ENCODE data around the gene KCNMA1.

KCNMA1 gene

GRCh38 chr10:77456414-77456813 is 181.2 kb downstream of the KCNMA1 start:
- no peak overlapping the region for H3K27ac Mint-ChIP-seq
- H3K27me3 Mint-ChIP-seq (ENCODE audit: low read depth) = peaks cover 3% of the 10 kb centered on the region
- no peaks in the 10 kb centered on the region for H3K36me3 Mint-ChIP-seq (ENCODE audit: low read depth)
- H3K9me3 Mint-ChIP-seq = no peaks in the 10 kb centered on the region
- no peak overlapping the region for H3K4me3 Mint-ChIP-seq
- no peaks in the 10 kb centered on the region for H3K4me1 Mint-ChIP-seq (ENCODE audit: low read depth)

GRCh38 chr10:77455561-77455960 is 182.0 kb downstream of the KCNMA1 start:
- H3K27ac Mint-ChIP-seq = no peak overlapping the region
- no peaks in the 10 kb centered on the region for H3K36me3 Mint-ChIP-seq (ENCODE audit: low read depth)
- H3K9me3 Mint-ChIP-seq = no peaks in the 10 kb centered on the region
- H3K4me3 Mint-ChIP-seq = no peak overlapping the region
- no peaks in the 10 kb centered on the region for H3K4me1 Mint-ChIP-seq (ENCODE audit: low read depth)
- H3K27me3 Mint-ChIP-seq (ENCODE audit: low read depth) = peaks cover 3% of the 10 kb centered on the region

DNA sequence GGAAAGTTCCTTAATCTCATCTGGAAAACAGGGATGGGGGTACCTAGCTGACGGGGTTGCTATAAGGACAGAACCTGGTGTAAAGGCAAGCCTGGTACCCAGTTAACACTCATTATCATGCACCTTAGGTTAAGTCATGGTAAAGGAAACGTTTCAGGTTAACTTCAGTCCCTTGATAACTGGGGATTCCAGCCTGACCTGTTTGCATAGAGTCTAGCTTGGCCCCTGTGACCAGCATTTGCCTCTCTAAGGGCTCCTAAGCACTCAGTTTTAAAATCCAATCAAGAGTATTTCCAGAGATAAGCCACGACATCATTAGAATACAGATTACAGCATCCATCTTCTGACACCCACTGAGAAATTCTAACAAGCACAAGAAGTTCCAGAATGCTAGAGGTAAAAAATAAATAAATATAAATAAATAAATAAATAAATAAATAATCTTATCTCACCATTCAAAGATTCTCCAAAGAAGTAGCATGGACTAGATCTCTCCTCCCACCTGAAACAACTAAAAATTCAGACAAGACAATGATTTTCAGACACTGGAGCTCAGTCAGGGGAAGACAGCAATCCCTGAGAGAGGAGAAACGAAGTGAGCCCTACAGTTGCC is 184.6 kb downstream of the KCNMA1 start:
- Mint-ChIP-seq H3K9me3 (no peaks in the 10 kb centered on the region), H3K36me3 (ENCODE audit: low read depth) (no peaks in the 10 kb centered on the region), H3K4me1 (ENCODE audit: low read depth) (no peaks in the 10 kb centered on the region), H3K4me3 (no peak overlapping the region), H3K27ac (no peak overlapping the region), H3K27me3 (ENCODE audit: low read depth) (peaks cover 3% of the 10 kb centered on the region)

DNA sequence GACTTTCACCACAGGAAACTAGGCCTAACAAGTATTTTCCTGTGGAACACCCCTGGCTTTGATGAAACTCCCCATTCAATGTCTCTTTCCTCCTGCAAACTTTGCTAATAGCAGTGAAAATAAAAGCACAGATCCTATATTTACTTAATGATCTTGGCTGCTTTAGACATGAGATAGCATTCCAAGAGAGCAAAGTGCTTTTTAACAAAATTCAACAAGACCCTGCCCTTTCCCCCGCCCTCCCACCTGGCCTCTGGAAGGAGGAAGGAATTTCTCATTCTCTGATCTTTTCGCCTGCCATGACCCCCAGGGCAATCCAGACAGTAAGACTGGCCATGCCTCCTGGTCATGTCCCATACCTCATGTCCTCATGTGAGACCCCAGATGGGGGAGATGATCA is 185.7 kb downstream of the KCNMA1 start:
- Mint-ChIP-seq H3K27me3 (ENCODE audit: low read depth) (peaks cover 3% of the 10 kb centered on the region), H3K4me3 (no peak overlapping the region), H3K36me3 (ENCODE audit: low read depth) (no peaks in the 10 kb centered on the region), H3K4me1 (ENCODE audit: low read depth) (no peaks in the 10 kb centered on the region), H3K9me3 (no peaks in the 10 kb centered on the region), H3K27ac (no peak overlapping the region)

- no peaks in the 10 kb centered on the region for H3K4me1 Mint-ChIP-seq (ENCODE audit: low read depth)
- no peak overlapping the region for H3K27ac Mint-ChIP-seq
- no peaks in the 10 kb centered on the region for H3K36me3 Mint-ChIP-seq (ENCODE audit: low read depth)
- H3K4me3 Mint-ChIP-seq = no peak overlapping the region
- no peaks in the 10 kb centered on the region for H3K9me3 Mint-ChIP-seq
- no peaks in the 10 kb centered on the region for H3K27me3 Mint-ChIP-seq (ENCODE audit: low read depth)
These were observed 189.4 kb downstream of the KCNMA1 start for GRCh38 chr10:77448226-77448625.

- H3K36me3 Mint-ChIP-seq (ENCODE audit: low read depth) = no peaks in the 10 kb centered on the region
- no peaks in the 10 kb centered on the region for H3K4me1 Mint-ChIP-seq (ENCODE audit: low read depth)
- no peak overlapping the region for H3K4me3 Mint-ChIP-seq
- no peaks in the 10 kb centered on the region for H3K27me3 Mint-ChIP-seq (ENCODE audit: low read depth)
- no peak overlapping the region for H3K27ac Mint-ChIP-seq
- no peaks in the 10 kb centered on the region for H3K9me3 Mint-ChIP-seq
These were observed 190.9 kb downstream of the KCNMA1 start for GRCh38 chr10:77446700-77447099.

- H3K9me3 Mint-ChIP-seq = no peaks in the 10 kb centered on the region
- H3K36me3 Mint-ChIP-seq (ENCODE audit: low read depth) = no peaks in the 10 kb centered on the region
- no peaks in the 10 kb centered on the region for H3K4me1 Mint-ChIP-seq (ENCODE audit: low read depth)
- no peak overlapping the region for H3K4me3 Mint-ChIP-seq
- no peak overlapping the region for H3K27ac Mint-ChIP-seq
- H3K27me3 Mint-ChIP-seq (ENCODE audit: low read depth) = no peaks in the 10 kb centered on the region
These were observed 192.1 kb downstream of the KCNMA1 start for GRCh38 chr10:77445547-77445946.

GRCh38 chr10:77444041-77444440 is 193.6 kb downstream of the KCNMA1 start:
- H3K27ac Mint-ChIP-seq = no peak overlapping the region

GRCh38 chr10:77442699-77443189 is 194.9 kb downstream of the KCNMA1 start:
- Mint-ChIP-seq H3K36me3 (ENCODE audit: low read depth) (no peaks in the 10 kb centered on the region), H3K4me1 (ENCODE audit: low read depth) (no peaks in the 10 kb centered on the region), H3K27ac (no peak overlapping the region), H3K4me3 (no peak overlapping the region), H3K27me3 (ENCODE audit: low read depth) (no peaks in the 10 kb centered on the region), H3K9me3 (no peaks in the 10 kb centered on the region)

More at GRCh38 chr10:77444041-77444440, 193.6 kb downstream of the KCNMA1 start:
- Mint-ChIP-seq H3K9me3 (no peaks in the 10 kb centered on the region), H3K27me3 (ENCODE audit: low read depth) (no peaks in the 10 kb centered on the region), H3K4me1 (ENCODE audit: low read depth) (no peaks in the 10 kb centered on the region), H3K36me3 (ENCODE audit: low read depth) (no peaks in the 10 kb centered on the region), H3K4me3 (no peak overlapping the region)

- Mint-ChIP-seq H3K4me3 (no peak overlapping the region), H3K4me1 (ENCODE audit: low read depth) (no peaks in the 10 kb centered on the region), H3K9me3 (no peaks in the 10 kb centered on the region), H3K27me3 (ENCODE audit: low read depth) (no peaks in the 10 kb centered on the region), H3K27ac (no peak overlapping the region), H3K36me3 (ENCODE audit: low read depth) (no peaks in the 10 kb centered on the region)
These were observed 196.0 kb downstream of the KCNMA1 start for GRCh38 chr10:77441353-77442166.

DNA sequence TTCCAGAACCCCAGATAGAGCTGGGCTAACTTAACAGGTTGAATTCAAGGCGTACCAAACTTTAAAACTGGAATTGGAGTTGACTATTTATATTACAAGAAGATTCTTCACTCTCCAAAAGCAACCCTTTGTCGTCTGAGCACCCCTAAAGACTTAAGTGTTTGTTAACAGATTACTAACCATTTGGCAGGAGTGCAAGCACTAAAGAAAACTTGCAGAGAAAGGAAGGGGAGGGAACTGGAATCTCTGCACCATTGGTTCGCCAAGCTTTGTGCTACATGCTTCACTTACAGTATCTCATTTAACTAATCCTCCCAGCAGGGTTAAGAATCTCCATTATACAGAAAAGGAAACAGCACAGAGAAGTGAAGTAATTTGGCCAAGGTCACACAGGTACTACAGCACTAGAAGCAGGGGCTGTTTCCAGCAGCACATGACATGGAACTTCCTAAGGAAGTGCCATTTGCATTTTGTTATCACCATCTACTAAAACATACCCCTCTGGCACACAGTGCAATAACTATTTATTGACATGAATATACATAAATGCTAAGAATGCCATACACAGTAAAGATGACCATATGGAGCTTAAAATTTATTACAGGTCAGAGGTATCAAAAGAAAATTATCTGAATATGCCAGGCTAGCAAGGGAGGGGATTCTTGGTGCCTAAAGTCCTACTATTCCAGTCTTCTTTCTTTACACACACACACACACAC is 201.2 kb downstream of the KCNMA1 start:
- no peak overlapping the region for H3K4me3 Mint-ChIP-seq
- no peak overlapping the region for H3K27ac Mint-ChIP-seq
- H3K36me3 Mint-ChIP-seq (ENCODE audit: low read depth) = no peaks in the 10 kb centered on the region
- no peaks in the 10 kb centered on the region for H3K27me3 Mint-ChIP-seq (ENCODE audit: low read depth)
- H3K4me1 Mint-ChIP-seq (ENCODE audit: low read depth) = no peaks in the 10 kb centered on the region
- no peaks in the 10 kb centered on the region for H3K9me3 Mint-ChIP-seq

GRCh38 chr10:77433546-77433945 is 204.1 kb downstream of the KCNMA1 start:
- no peaks in the 10 kb centered on the region for H3K36me3 Mint-ChIP-seq (ENCODE audit: low read depth)
- no peak overlapping the region for H3K4me3 Mint-ChIP-seq
- no peak overlapping the region for H3K27ac Mint-ChIP-seq
- H3K9me3 Mint-ChIP-seq = no peaks in the 10 kb centered on the region
- H3K27me3 Mint-ChIP-seq (ENCODE audit: low read depth) = no peaks in the 10 kb centered on the region
- H3K4me1 Mint-ChIP-seq (ENCODE audit: low read depth) = no peaks in the 10 kb centered on the region

DNA sequence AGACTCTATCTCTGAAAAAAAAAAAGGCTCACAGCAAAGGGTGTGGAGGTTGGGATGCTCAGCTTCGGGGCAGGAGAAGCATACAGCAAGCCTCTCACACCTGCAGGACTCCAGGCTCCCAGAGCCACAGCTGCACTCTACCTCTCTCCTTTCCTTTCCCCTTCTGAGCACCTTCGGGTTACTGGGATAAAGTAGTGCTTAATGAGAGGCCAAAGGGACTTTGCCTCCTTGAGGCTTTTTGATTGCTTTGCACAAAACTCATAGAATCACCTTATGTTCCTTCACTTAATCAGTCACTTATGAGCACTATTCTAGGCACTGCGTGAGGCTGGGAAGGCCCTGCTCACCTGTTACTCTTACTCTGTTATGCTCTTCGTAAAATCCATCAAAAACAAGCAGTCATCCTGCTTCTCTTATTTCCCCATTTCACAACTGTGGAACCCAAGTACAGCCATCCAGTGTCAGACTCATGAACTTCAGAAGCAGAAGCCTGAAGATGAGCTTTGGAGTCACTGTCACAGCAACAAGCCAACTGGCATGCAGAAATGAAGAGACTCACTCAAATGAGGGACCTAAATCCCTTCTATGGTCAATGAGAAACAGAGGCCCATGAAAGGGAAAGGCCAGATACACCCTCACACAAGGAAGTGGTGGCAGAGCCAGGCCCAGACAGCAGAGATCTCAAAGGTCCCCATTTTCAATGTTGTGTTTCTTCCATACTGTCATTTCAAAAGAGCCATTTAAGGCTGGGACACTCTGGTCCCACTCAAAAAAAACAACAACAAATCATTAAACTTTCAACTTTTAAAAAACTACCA is 205.4 kb downstream of the KCNMA1 start:
- Mint-ChIP-seq H3K4me3 (no peak overlapping the region), H3K36me3 (ENCODE audit: low read depth) (no peaks in the 10 kb centered on the region), H3K9me3 (no peaks in the 10 kb centered on the region), H3K27ac (no peak overlapping the region), H3K4me1 (ENCODE audit: low read depth) (no peaks in the 10 kb centered on the region), H3K27me3 (ENCODE audit: low read depth) (no peaks in the 10 kb centered on the region)

GRCh38 chr10:77431209-77431611 is 206.4 kb downstream of the KCNMA1 start:
- Mint-ChIP-seq H3K9me3 (no peaks in the 10 kb centered on the region), H3K27ac (no peak overlapping the region), H3K4me3 (no peak overlapping the region), H3K27me3 (ENCODE audit: low read depth) (no peaks in the 10 kb centered on the region), H3K4me1 (ENCODE audit: low read depth) (no peaks in the 10 kb centered on the region), H3K36me3 (ENCODE audit: low read depth) (no peaks in the 10 kb centered on the region)

All from T-helper 1 cell treated with Interleukin-12 subunit alpha and Interleukin-12 subunit beta and Interleukin-4 antibody, amounts not matched to agents 30 μg/mL and 1 μg/mL, for 36 hours (primary cell).